Mucosa of rectum (tissue), 2 donors: Measurements from ENCODE around the gene SMURF1.

Source experiments
- H3K27ac ChIP-seq, 2 donors: one replicate each; pipeline ENCODE4 v1.7.0; 2013; ENCODE audit warnings: inconsistent platforms in 2 of 2, low read depth in 2 of 2, low read length in 2 of 2
- H3K27me3 ChIP-seq, 2 donors: one replicate each; pipeline ENCODE4 v1.7.0; 2013; ENCODE audit warnings: low read length in 2 of 2; ENCODE audit not compliant: control insufficient read depth in 2 of 2, insufficient read depth in 2 of 2
- H3K36me3 ChIP-seq, 2 donors: one replicate each; pipeline ENCODE4 v1.7.0; 2013; ENCODE audit warnings: low read length in 2 of 2; ENCODE audit not compliant: control insufficient read depth in 2 of 2, insufficient read depth in 2 of 2
- H3K4me1 ChIP-seq, 2 donors: one replicate each; pipeline ENCODE4 v1.7.0; 2013; ENCODE audit warnings: low read length in 2 of 2, mild to moderate bottlenecking in 1 of 2; ENCODE audit not compliant: control insufficient read depth in 2 of 2, insufficient read depth in 2 of 2
- H3K4me3 ChIP-seq, 2 donors: one replicate each; pipeline ENCODE4 v1.7.0; 2013; ENCODE audit warnings: low read length in 2 of 2
- H3K9ac ChIP-seq, 2 donors: one replicate each; pipeline ENCODE4 v1.7.0; 2013; ENCODE audit warnings: low read length in 2 of 2, low read depth in 1 of 2, mild to moderate bottlenecking in 1 of 2
- H3K9me3 ChIP-seq, 2 donors: one replicate each; pipeline ENCODE4 v1.7.0; 2013; ENCODE audit warnings: low read length in 2 of 2; ENCODE audit not compliant: control insufficient read depth in 2 of 2
- donor health status: healthy.
- donor health status: Normal muscosa, but diverticular disease.

The SMURF1 gene

GRCh38 chr7:99122762-99123161 is 21.1 kb downstream of the SMURF1 start:
- no peak overlapping the region for H3K27ac ChIP-seq

DNA sequence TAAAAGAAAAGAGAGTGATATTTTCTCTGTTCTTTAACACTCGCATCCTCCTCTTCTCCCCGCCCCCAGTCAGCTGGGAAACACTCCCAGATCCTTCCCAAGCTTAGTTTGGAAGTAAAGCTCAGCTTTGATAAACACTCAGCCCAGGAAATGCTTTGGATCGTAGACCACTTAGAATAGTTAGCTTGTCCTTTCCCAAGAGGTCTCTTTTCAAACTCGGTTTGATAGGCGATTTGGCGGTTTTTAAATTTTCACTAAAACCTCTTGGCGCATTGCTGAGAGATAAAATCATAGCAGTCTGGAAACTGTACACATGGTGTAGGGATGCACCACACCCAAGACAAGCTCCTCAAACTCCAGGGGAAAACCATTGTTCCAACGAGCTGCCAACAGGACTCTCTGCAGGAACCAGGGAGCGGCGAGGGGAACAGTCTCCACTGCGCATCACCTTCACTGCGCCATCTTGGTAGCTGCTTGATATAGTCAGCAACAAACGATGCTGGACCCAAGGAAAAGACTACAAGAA is 22.3 kb downstream of the SMURF1 start:
- Histone ChIP-seq H3K36me3 (no peaks in the 10 kb centered on the region), H3K4me1 (peaks cover 15 to 30% of the 10 kb centered on the region in 2 donors), H3K27ac (peak overlapping the region; percentile 48 to 61)

More at GRCh38 chr7:99122762-99123161, 21.1 kb downstream of the SMURF1 start:
- Histone ChIP-seq H3K36me3 (no peaks in the 10 kb centered on the region), H3K27me3 (no peaks in the 10 kb centered on the region), H3K9me3 (no peaks in the 10 kb centered on the region), H3K4me1 (peaks cover 15 to 30% of the 10 kb centered on the region in 2 donors), H3K4me3 (no peak overlapping the region), H3K9ac (no peak overlapping the region)

DNA sequence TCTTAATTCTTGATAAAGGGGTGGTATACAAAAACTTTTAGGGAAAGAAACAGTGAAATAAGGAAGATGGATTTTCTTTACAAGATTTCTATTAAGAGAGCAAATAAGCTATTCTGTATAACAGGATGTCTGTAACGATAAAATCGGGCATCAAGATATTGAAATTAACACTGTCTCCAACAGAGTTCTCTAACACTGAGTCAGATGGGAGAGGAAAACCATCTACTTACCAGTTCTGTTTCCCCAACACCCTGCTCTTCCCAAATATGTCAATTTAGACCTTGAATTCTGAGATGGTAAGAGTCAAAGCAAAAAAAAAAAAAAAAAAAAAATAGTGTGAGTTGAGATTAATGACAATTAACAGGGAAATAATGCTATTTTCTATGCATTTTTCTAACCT is 23.0 kb downstream of the SMURF1 start:
- Histone ChIP-seq H3K9ac (no peak overlapping the region), H3K27ac (no peak overlapping the region), H3K9me3 (no peaks in the 10 kb centered on the region), H3K4me3 (no peak overlapping the region), H3K27me3 (no peaks in the 10 kb centered on the region), H3K4me1 (peaks cover 15 to 30% of the 10 kb centered on the region in 2 donors), H3K36me3 (no peaks in the 10 kb centered on the region)

More for the DNA sequence above, 22.3 kb downstream of the SMURF1 start:
- Histone ChIP-seq H3K27me3 (no peaks in the 10 kb centered on the region), H3K9ac (no peak overlapping the region), H3K9me3 (no peaks in the 10 kb centered on the region), H3K4me3 (no peak overlapping the region)

- H3K36me3 ChIP-seq: no peaks in the 10 kb centered on the region
- no peak overlapping the region for H3K4me3 ChIP-seq
- H3K9ac ChIP-seq: no peak overlapping the region
- H3K4me1 ChIP-seq: peaks cover 13 to 25% of the 10 kb centered on the region in 2 donors
- no peaks in the 10 kb centered on the region for H3K9me3 ChIP-seq
- H3K27me3 ChIP-seq: no peaks in the 10 kb centered on the region
- H3K27ac ChIP-seq: peak overlapping the region in 1 of 2 donors; percentile 9
Measured at GRCh38 chr7:99120501-99120900, 23.4 kb downstream of the SMURF1 start.

DNA sequence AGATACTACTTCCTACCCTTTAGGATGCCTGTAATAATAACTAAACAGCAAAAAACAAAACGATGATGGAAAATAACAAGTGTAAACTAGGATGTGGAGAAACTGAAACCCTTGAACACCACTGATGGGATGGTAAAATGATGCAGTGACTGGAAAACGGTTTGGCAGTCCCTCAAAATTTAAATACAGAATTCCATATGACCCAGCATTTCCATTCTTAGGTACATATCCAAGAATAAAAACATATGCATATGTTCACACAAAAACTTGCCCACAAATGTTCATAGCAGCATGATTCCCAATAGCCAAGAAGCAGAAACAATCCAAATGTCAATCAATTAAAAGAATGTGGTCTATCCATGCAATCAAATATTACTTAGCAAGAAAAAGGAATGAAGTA is 25.8 kb downstream of the SMURF1 start:
- H3K36me3 ChIP-seq: no peaks in the 10 kb centered on the region
- H3K9ac ChIP-seq: no peak overlapping the region
- no peak overlapping the region for H3K27ac ChIP-seq
- H3K4me1 ChIP-seq: peaks cover 2 to 5% of the 10 kb centered on the region in 2 donors
- H3K4me3 ChIP-seq: no peak overlapping the region
- H3K27me3 ChIP-seq: no peaks in the 10 kb centered on the region
- no peaks in the 10 kb centered on the region for H3K9me3 ChIP-seq

- Histone ChIP-seq H3K27me3 (no peaks in the 10 kb centered on the region), H3K9me3 (no peaks in the 10 kb centered on the region), H3K4me3 (no peak overlapping the region), H3K9ac (no peak overlapping the region), H3K4me1 (peaks cover 12% of the 10 kb centered on the region in 2 donors), H3K27ac (no peak overlapping the region), H3K36me3 (no peaks in the 10 kb centered on the region)
Measured at GRCh38 chr7:99116144-99116543, 27.8 kb downstream of the SMURF1 start.

DNA sequence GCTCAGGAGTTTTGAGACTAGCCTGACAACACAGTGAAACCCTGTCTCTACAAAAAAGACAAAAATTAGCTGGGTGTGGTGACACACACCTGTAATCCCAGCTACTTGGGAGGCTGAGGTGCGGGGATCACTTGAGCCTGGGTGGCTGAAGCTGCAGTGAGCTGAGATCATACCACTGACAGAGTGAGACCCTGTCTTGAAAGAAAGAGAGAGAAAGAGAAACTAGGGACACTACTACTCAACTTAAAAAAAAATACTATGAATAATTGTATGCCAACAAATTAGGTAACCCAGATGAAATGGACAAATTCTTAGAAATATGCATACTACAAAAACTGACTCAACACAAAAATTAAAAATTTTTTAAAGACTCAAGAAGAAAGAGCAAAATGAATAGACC is 28.5 kb downstream of the SMURF1 start:
- Histone ChIP-seq H3K27ac (no peak overlapping the region), H3K4me3 (no peak overlapping the region), H3K9ac (no peak overlapping the region), H3K36me3 (no peaks in the 10 kb centered on the region), H3K9me3 (no peaks in the 10 kb centered on the region), H3K27me3 (no peaks in the 10 kb centered on the region), H3K4me1 (peaks cover 10% of the 10 kb centered on the region in 2 donors)

DNA sequence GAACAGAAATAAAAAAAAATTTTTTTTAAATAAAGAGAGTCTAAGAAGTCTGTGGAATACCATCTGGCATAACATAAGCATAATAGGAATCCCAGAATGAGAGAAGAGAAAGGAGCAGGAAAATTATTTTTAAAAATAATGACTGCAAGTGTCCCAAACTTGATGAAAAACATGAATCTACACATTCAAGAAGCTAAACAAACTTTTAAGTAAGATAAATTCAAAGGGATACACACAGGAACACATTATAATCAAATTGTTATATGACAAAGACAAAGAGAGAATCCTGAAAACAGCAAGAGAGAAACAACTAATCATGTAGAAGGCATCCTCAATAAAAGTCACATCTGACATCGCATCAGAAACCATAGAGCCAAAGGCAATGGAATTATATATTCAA is 30.9 kb downstream of the SMURF1 start:
- Histone ChIP-seq H3K9ac (no peak overlapping the region), H3K36me3 (no peaks in the 10 kb centered on the region), H3K9me3 (no peaks in the 10 kb centered on the region), H3K4me1 (peaks cover 12 to 16% of the 10 kb centered on the region in 2 donors), H3K27ac (no peak overlapping the region), H3K4me3 (no peak overlapping the region), H3K27me3 (no peaks in the 10 kb centered on the region)

GRCh38 chr7:99112097-99112496 is 31.8 kb downstream of the SMURF1 start:
- Histone ChIP-seq H3K27ac (peak overlapping the region; percentile 61 to 63), H3K27me3 (no peaks in the 10 kb centered on the region), H3K4me3 (no peak overlapping the region), H3K4me1 (peaks cover 12 to 16% of the 10 kb centered on the region in 2 donors), H3K9me3 (no peaks in the 10 kb centered on the region), H3K9ac (no peak overlapping the region), H3K36me3 (no peaks in the 10 kb centered on the region)

- no peaks in the 10 kb centered on the region for H3K9me3 ChIP-seq
- H3K4me3 ChIP-seq: no peak overlapping the region
- H3K36me3 ChIP-seq: no peaks in the 10 kb centered on the region
- peaks cover 12 to 16% of the 10 kb centered on the region in 2 donors for H3K4me1 ChIP-seq
- H3K9ac ChIP-seq: no peak overlapping the region
- peak overlapping the region; percentile 61 to 63 for H3K27ac ChIP-seq
- no peaks in the 10 kb centered on the region for H3K27me3 ChIP-seq
Measured at GRCh38 chr7:99111591-99111990, 32.3 kb downstream of the SMURF1 start.
